ENCODE results near the gene SHANK3. TPM values are rescaled to one million over a fixed set of nuclear protein-coding genes. Genes with fewer than 3 reads are reported as not detected.

The SHANK3 gene
- total RNA-seq, 1 experiment from 2014 or later, result 0.46 TPM

GRCh38 chr22:50712341-50713007, 39.9 kb downstream of the SHANK3 start:
- DNase-seq (ENCODE audit: low read depth), result no peak

- no peak for DNase-seq (ENCODE audit: low read depth)
These were observed 40.4 kb downstream of the SHANK3 start for GRCh38 chr22:50713008-50713385.

- DNase-seq (ENCODE audit: low read depth), result no peak
These were observed 41.0 kb downstream of the SHANK3 start for GRCh38 chr22:50713571-50714056.

- no peak for DNase-seq (ENCODE audit: low read depth)
These were observed 41.5 kb downstream of the SHANK3 start for GRCh38 chr22:50714150-50714549.

GRCh38 chr22:50714631-50715179, 42.1 kb downstream of the SHANK3 start:
- DNase-seq (ENCODE audit: low read depth), result no peak

- no peak for DNase-seq (ENCODE audit: low read depth)
These were observed 42.6 kb downstream of the SHANK3 start for GRCh38 chr22:50715250-50715649.

GRCh38 chr22:50715776-50716175, 43.2 kb downstream of the SHANK3 start:
- DNase-seq (ENCODE audit: low read depth), result no peak

- DNase-seq (ENCODE audit: low read depth), result no peak
These were observed 43.8 kb downstream of the SHANK3 start for GRCh38 chr22:50716290-50717024.

- no peak for DNase-seq (ENCODE audit: low read depth)
These were observed 45.2 kb downstream of the SHANK3 start for GRCh38 chr22:50717709-50718351.

GRCh38 chr22:50718352-50718709, 45.7 kb downstream of the SHANK3 start:
- DNase-seq (ENCODE audit: low read depth), result no peak

GRCh38 chr22:50719814-50720300, 47.2 kb downstream of the SHANK3 start:
- DNase-seq (ENCODE audit: low read depth), result no peak

GRCh38 chr22:50720301-50721256, 48.0 kb downstream of the SHANK3 start:
- no peak for DNase-seq (ENCODE audit: low read depth)

- DNase-seq (ENCODE audit: low read depth), result no peak
These were observed 48.7 kb downstream of the SHANK3 start for GRCh38 chr22:50721257-50721844.

- no peak for DNase-seq (ENCODE audit: low read depth)
These were observed 49.6 kb downstream of the SHANK3 start for GRCh38 chr22:50722048-50722701.

Other genes starting within 250 kb of the SHANK3 start
- gene SBF1, start 197.8 kb upstream of the SHANK3 start, total RNA-seq (2014; rRNA removed; shearing (Covaris generic)), result 40.5 and 47.0 TPM in 2 replicates
- 0.03 and 0.23 TPM in 2 replicates for gene ADM2, start 191.3 kb upstream of the SHANK3 start, total RNA-seq (2014; rRNA removed; shearing (Covaris generic))
- gene MIOX, start 186.0 kb upstream of the SHANK3 start, total RNA-seq (2014; rRNA removed; shearing (Covaris generic)), result not detected in 2 replicates
- 13.9 and 25.4 TPM in 2 replicates for gene LMF2, start 165.1 kb upstream of the SHANK3 start, total RNA-seq (2014; rRNA removed; shearing (Covaris generic))
- gene NCAPH2, start 164.6 kb upstream of the SHANK3 start, total RNA-seq (2014; rRNA removed; shearing (Covaris generic)), result 70.7 and 85.0 TPM in 2 replicates
- 9.4 and 11.5 TPM in 2 replicates for gene SCO2, start 147.2 kb upstream of the SHANK3 start, total RNA-seq (2014; rRNA removed; shearing (Covaris generic))
- 5.1 and 5.3 TPM in 2 replicates for gene TYMP, start 142.8 kb upstream of the SHANK3 start, total RNA-seq (2014; rRNA removed; shearing (Covaris generic))
- gene KLHDC7B, start 126.9 kb upstream of the SHANK3 start, total RNA-seq (2014; rRNA removed; shearing (Covaris generic)), result 0.06 TPM in 1 of 2 replicates, not detected in the other
- gene SYCE3, start 109.9 kb upstream of the SHANK3 start, total RNA-seq (2014; rRNA removed; shearing (Covaris generic)), result 0.51 TPM in 1 of 2 replicates, not detected in the other
- 6.1 and 7.9 TPM in 2 replicates for gene CPT1B, start 94.4 kb upstream of the SHANK3 start, total RNA-seq (2014; rRNA removed; shearing (Covaris generic))
- gene CHKB, start 90.0 kb upstream of the SHANK3 start, total RNA-seq (2014; rRNA removed; shearing (Covaris generic)), result 18.3 and 26.2 TPM in 2 replicates
- 3.7 and 4.4 TPM in 2 replicates for gene MAPK8IP2, start 72.0 kb upstream of the SHANK3 start, total RNA-seq (2014; rRNA removed; shearing (Covaris generic))
- gene ARSA, start 44.7 kb upstream of the SHANK3 start, total RNA-seq (2014; rRNA removed; shearing (Covaris generic)), result 12.5 and 16.0 TPM in 2 replicates
- not detected in 2 replicates for gene ACR, start 65.4 kb downstream of the SHANK3 start, total RNA-seq (2014; rRNA removed; shearing (Covaris generic))
- 11.5 and 17.3 TPM in 2 replicates for gene RABL2B, start 110.8 kb downstream of the SHANK3 start, total RNA-seq (2014; rRNA removed; shearing (Covaris generic))